ENCODE data around the gene RALGPS1.

Gene RALGPS1

GRCh38 chr9:127050591-127051001, 136.0 kb downstream of the RALGPS1 start:
- no peak overlapping the region for H3K4me3 ChIP-seq (replicated peaks; ENCODE audit: insufficient read depth, low read length)
- no peak for DNase-seq (ENCODE audit: low read depth in 1 of 2, low spot score in 1 of 2)
- TF ChIP-seq GABPA (IDR thresholded peaks at IDR 0.05; ENCODE audit: low read depth) (no peak), POLR2AphosphoS5 (IDR thresholded peaks at IDR 0.05; ENCODE audit: low read depth) (no peak), SPI1 (IDR thresholded peaks at IDR 0.05; ENCODE audit: borderline replicate concordance, low read depth) (no peak)
- TF ChIP-seq, protein P1, sequence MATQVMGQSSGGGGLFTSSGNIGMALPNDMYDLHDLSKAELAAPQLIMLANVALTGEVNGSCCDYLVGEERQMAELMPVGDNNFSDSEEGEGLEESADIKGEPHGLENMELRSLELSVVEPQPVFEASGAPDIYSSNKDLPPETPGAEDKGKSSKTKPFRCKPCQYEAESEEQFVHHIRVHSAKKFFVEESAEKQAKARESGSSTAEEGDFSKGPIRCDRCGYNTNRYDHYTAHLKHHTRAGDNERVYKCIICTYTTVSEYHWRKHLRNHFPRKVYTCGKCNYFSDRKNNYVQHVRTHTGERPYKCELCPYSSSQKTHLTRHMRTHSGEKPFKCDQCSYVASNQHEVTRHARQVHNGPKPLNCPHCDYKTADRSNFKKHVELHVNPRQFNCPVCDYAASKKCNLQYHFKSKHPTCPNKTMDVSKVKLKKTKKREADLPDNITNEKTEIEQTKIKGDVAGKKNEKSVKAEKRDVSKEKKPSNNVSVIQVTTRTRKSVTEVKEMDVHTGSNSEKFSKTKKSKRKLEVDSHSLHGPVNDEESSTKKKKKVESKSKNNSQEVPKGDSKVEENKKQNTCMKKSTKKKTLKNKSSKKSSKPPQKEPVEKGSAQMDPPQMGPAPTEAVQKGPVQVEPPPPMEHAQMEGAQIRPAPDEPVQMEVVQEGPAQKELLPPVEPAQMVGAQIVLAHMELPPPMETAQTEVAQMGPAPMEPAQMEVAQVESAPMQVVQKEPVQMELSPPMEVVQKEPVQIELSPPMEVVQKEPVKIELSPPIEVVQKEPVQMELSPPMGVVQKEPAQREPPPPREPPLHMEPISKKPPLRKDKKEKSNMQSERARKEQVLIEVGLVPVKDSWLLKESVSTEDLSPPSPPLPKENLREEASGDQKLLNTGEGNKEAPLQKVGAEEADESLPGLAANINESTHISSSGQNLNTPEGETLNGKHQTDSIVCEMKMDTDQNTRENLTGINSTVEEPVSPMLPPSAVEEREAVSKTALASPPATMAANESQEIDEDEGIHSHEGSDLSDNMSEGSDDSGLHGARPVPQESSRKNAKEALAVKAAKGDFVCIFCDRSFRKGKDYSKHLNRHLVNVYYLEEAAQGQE (IDR thresholded peaks at IDR 0.05; ENCODE audit: insufficient replicate concordance, low read depth), result no peak
- TF ChIP-seq, protein P2, sequence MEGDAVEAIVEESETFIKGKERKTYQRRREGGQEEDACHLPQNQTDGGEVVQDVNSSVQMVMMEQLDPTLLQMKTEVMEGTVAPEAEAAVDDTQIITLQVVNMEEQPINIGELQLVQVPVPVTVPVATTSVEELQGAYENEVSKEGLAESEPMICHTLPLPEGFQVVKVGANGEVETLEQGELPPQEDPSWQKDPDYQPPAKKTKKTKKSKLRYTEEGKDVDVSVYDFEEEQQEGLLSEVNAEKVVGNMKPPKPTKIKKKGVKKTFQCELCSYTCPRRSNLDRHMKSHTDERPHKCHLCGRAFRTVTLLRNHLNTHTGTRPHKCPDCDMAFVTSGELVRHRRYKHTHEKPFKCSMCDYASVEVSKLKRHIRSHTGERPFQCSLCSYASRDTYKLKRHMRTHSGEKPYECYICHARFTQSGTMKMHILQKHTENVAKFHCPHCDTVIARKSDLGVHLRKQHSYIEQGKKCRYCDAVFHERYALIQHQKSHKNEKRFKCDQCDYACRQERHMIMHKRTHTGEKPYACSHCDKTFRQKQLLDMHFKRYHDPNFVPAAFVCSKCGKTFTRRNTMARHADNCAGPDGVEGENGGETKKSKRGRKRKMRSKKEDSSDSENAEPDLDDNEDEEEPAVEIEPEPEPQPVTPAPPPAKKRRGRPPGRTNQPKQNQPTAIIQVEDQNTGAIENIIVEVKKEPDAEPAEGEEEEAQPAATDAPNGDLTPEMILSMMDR (IDR thresholded peaks at IDR 0.05; ENCODE audit: insufficient read depth, low read length), result no peak
- H3K27me3 ChIP-seq (ENCODE audit: insufficient read depth, poor library complexity, severe bottlenecking), result no peaks in the 10 kb centered on the region
- H3K27ac ChIP-seq (replicated peaks), result no peak overlapping the region

- TF ChIP-seq, protein P2 (IDR thresholded peaks at IDR 0.05; ENCODE audit: insufficient read depth, low read length), result no peak
- TF ChIP-seq POLR2AphosphoS5 (IDR thresholded peaks at IDR 0.05; ENCODE audit: low read depth) (no peak), SPI1 (IDR thresholded peaks at IDR 0.05; ENCODE audit: borderline replicate concordance, low read depth) (no peak), GABPA (IDR thresholded peaks at IDR 0.05; ENCODE audit: low read depth) (no peak)
- TF ChIP-seq, protein P1 (IDR thresholded peaks at IDR 0.05; ENCODE audit: insufficient replicate concordance, low read depth), result no peak
Observed at GRCh38 chr9:127051881-127052595, 137.5 kb downstream of the RALGPS1 start.

DNA sequence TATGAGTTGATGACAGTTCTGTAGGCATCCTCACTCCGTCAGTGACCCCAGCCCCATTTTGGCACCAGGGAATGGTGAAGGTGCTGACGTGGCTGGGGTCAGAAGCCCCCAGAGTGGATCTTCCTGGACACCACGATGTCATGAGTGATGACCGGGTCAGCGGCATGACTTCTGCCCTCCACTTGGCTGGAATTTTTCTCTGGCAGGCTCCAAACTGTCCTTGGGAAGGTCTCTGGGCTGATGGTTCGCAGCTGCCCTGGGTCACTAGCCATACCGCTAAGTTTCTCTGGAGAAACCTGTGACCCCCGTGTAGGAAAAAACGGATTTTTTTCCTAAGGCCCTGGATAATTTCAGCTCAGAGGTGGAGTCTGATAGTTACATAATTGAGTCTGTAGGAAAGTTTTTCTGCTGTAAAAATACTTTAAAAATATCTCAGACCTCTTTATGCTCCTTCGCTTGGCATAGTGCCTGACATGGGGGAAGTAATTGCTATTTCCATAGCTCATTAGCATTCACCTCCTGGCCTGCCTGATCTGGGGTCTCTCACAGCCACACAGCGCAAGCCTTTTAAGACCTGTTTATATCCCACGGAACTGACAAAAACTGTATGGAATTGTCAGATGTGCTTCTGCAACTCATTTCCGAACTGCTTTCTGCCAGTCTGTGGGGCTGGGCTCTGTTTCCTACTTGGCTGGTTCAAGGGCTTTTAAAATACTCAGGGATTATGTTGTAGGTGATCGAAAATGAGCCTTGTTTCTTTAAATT, 138.7 kb downstream of the RALGPS1 start:
- H3K4me3 ChIP-seq (replicated peaks; ENCODE audit: insufficient read depth, low read length), result no peak overlapping the region
- no peak overlapping the region for H3K27ac ChIP-seq (replicated peaks)
- TF ChIP-seq SPI1 (IDR thresholded peaks at IDR 0.05; ENCODE audit: borderline replicate concordance, low read depth) (no peak), GABPA (IDR thresholded peaks at IDR 0.05; ENCODE audit: low read depth) (no peak), POLR2AphosphoS5 (IDR thresholded peaks at IDR 0.05; ENCODE audit: low read depth) (no peak)
- TF ChIP-seq, protein P2 (IDR thresholded peaks at IDR 0.05; ENCODE audit: insufficient read depth, low read length), result no peak
- TF ChIP-seq, protein P1 (IDR thresholded peaks at IDR 0.05; ENCODE audit: insufficient replicate concordance, low read depth), result no peak
- H3K27me3 ChIP-seq (ENCODE audit: insufficient read depth, poor library complexity, severe bottlenecking), result no peaks in the 10 kb centered on the region
- DNase-seq (ENCODE audit: low read depth in 1 of 2, low spot score in 1 of 2), result no peak

More at GRCh38 chr9:127051881-127052595, 137.5 kb downstream of the RALGPS1 start:
- H3K27ac ChIP-seq (replicated peaks), result no peak overlapping the region
- DNase-seq (ENCODE audit: low read depth in 1 of 2, low spot score in 1 of 2), result no peak
- H3K4me3 ChIP-seq (replicated peaks; ENCODE audit: insufficient read depth, low read length), result no peak overlapping the region
- H3K27me3 ChIP-seq (ENCODE audit: insufficient read depth, poor library complexity, severe bottlenecking), result no peaks in the 10 kb centered on the region
